ENCODE results near the gene GLRA2.
"Not testable (repeated sequence)": the region's sequence is repeated elsewhere in the genome, so short reads cannot be mapped to it uniquely, and the experiment has no call there.

The GLRA2 gene

GRCh38 chrX:14675500-14675899 is 146.2 kb downstream of the GLRA2 start:
- H3K36me3 ChIP-seq (ENCODE audit: insufficient read depth, low read length), result no peaks in the 10 kb centered on the region

GRCh38 chrX:14676431-14676830 is 147.1 kb downstream of the GLRA2 start:
- Histone ChIP-seq H3K4me1 (ENCODE audit: insufficient read depth, low read length) (no peaks in the 10 kb centered on the region), H3K27ac (ENCODE audit: low read length) (no peak overlapping the region), H3K9me3 (ENCODE audit: insufficient read depth, low read length, severe bottlenecking) (no peaks in the 10 kb centered on the region), H2AFZ (ENCODE audit: low read depth, low read length) (no peak overlapping the region), H3K27me3 (ENCODE audit: insufficient read depth, low read length, poor library complexity) (no peaks in the 10 kb centered on the region), H3K4me3 (ENCODE audit: low read depth in 1 of 2, low read length in 2 of 2) (no peak overlapping the region), H3K79me2 (ENCODE audit: insufficient read depth, low read length) (no peaks in the 10 kb centered on the region), H3K36me3 (ENCODE audit: insufficient read depth, low read length) (no peaks in the 10 kb centered on the region), H3K9ac (ENCODE audit: low read depth, low read length) (no peak overlapping the region), H3K4me2 (ENCODE audit: insufficient read depth, low read length) (no peak overlapping the region), H4K20me1 (ENCODE audit: insufficient read depth, low read length) (no peaks in the 10 kb centered on the region)
- no peak for TF ChIP-seq CTCF (IDR thresholded peaks at IDR 0.05; ENCODE audit: borderline replicate concordance, extremely low read depth, low read length, poor library complexity, severe bottlenecking)
- ATAC-seq (ENCODE audit: insufficient read depth, low read depth), result no peak
- no peak for DNase-seq

More at GRCh38 chrX:14675500-14675899, 146.2 kb downstream of the GLRA2 start:
- Histone ChIP-seq H3K9me3 (ENCODE audit: insufficient read depth, low read length, severe bottlenecking) (no peaks in the 10 kb centered on the region), H4K20me1 (ENCODE audit: insufficient read depth, low read length) (no peaks in the 10 kb centered on the region), H3K9ac (ENCODE audit: low read depth, low read length) (no peak overlapping the region), H3K4me2 (ENCODE audit: insufficient read depth, low read length) (no peak overlapping the region), H3K4me1 (ENCODE audit: insufficient read depth, low read length) (no peaks in the 10 kb centered on the region), H3K79me2 (ENCODE audit: insufficient read depth, low read length) (no peaks in the 10 kb centered on the region), H3K27me3 (ENCODE audit: insufficient read depth, low read length, poor library complexity) (no peaks in the 10 kb centered on the region), H2AFZ (ENCODE audit: low read depth, low read length) (no peak overlapping the region), H3K4me3 (ENCODE audit: low read depth in 1 of 2, low read length in 2 of 2) (no peak overlapping the region), H3K27ac (ENCODE audit: low read length) (no peak overlapping the region)
- DNase-seq (no peak), ATAC-seq (ENCODE audit: insufficient read depth, low read depth) (no peak)
- no peak for TF ChIP-seq CTCF (IDR thresholded peaks at IDR 0.05; ENCODE audit: borderline replicate concordance, extremely low read depth, low read length, poor library complexity, severe bottlenecking)
- no peak for TF ChIP-seq EZH2 (IDR thresholded peaks at IDR 0.05; ENCODE audit: borderline replicate concordance, low read depth, low read length, severe bottlenecking)

- not testable (repeated sequence) for DNase-seq
Observed at GRCh38 chrX:14688331-14688730, 159.0 kb downstream of the GLRA2 start.

GRCh38 chrX:14690553-14690952 is 161.2 kb downstream of the GLRA2 start:
- Histone ChIP-seq H3K79me2 (ENCODE audit: insufficient read depth, low read length) (no peaks in the 10 kb centered on the region), H2AFZ (ENCODE audit: low read depth, low read length) (no peak overlapping the region), H3K4me3 (ENCODE audit: low read depth in 1 of 2, low read length in 2 of 2) (no peak overlapping the region), H3K36me3 (ENCODE audit: insufficient read depth, low read length) (no peaks in the 10 kb centered on the region; the same call in 1 of the 2 replicates), H3K27ac (ENCODE audit: low read length) (no peak overlapping the region), H3K4me2 (ENCODE audit: insufficient read depth, low read length) (no peak overlapping the region), H3K4me1 (ENCODE audit: insufficient read depth, low read length) (no peaks in the 10 kb centered on the region), H3K27me3 (ENCODE audit: insufficient read depth, low read length, poor library complexity) (no peaks in the 10 kb centered on the region), H3K9me3 (ENCODE audit: insufficient read depth, low read length, severe bottlenecking) (no peaks in the 10 kb centered on the region), H4K20me1 (ENCODE audit: insufficient read depth, low read length) (no peaks in the 10 kb centered on the region), H3K9ac (ENCODE audit: low read depth, low read length) (no peak overlapping the region)
- no peak for TF ChIP-seq CTCF (IDR thresholded peaks at IDR 0.05; ENCODE audit: borderline replicate concordance, extremely low read depth, low read length, poor library complexity, severe bottlenecking)
- TF ChIP-seq EZH2 (IDR thresholded peaks at IDR 0.05; ENCODE audit: borderline replicate concordance, low read depth, low read length, severe bottlenecking), result no peak
- no peak for DNase-seq
- no peak for ATAC-seq (ENCODE audit: insufficient read depth, low read depth)

More at GRCh38 chrX:14688331-14688730, 159.0 kb downstream of the GLRA2 start:
- not testable (repeated sequence) for H2AFZ ChIP-seq (ENCODE audit: low read depth, low read length); H3K9me3 ChIP-seq (ENCODE audit: insufficient read depth, low read length, severe bottlenecking); H3K4me1 ChIP-seq (ENCODE audit: insufficient read depth, low read length); H3K36me3 ChIP-seq (ENCODE audit: insufficient read depth, low read length); H4K20me1 ChIP-seq (ENCODE audit: insufficient read depth, low read length); H3K27me3 ChIP-seq (ENCODE audit: insufficient read depth, low read length, poor library complexity); H3K27ac ChIP-seq (ENCODE audit: low read length); H3K4me2 ChIP-seq (ENCODE audit: insufficient read depth, low read length); ATAC-seq (ENCODE audit: insufficient read depth, low read depth); H3K9ac ChIP-seq (ENCODE audit: low read depth, low read length); H3K4me3 ChIP-seq (ENCODE audit: low read depth in 1 of 2, low read length in 2 of 2); H3K79me2 ChIP-seq (ENCODE audit: insufficient read depth, low read length)
